ENCODE results near the gene LRP1-AS.
A peak's percentile ranks its signal among the peaks of the same experiment; 100 is the strongest.

Gene LRP1-AS

GRCh38 chr12:57112492-57113294 lies 34.7 kb downstream of the LRP1-AS start:
- TF ChIP-seq POLR2AphosphoS5 (IDR thresholded peaks at IDR 0.05; ENCODE audit: low read depth, low read length), result no peak
- no peak for TF ChIP-seq TAF1 (IDR thresholded peaks at IDR 0.05; ENCODE audit: borderline replicate concordance, insufficient read depth, low read length)
- no peak for TF ChIP-seq SIN3A (IDR thresholded peaks at IDR 0.05; ENCODE audit: borderline replicate concordance, insufficient read depth, low read length)
- no peak for TF ChIP-seq REST (IDR thresholded peaks at IDR 0.05; ENCODE audit: insufficient read depth in 1 of 2, low read depth in 2 of 2, low read length in 2 of 2)
- TF ChIP-seq FOXP2 (optimal IDR thresholded peaks at IDR 0.05; ENCODE audit: borderline replicate concordance, extremely low read depth, extremely low read length, insufficient read depth), result no peak

DNA sequence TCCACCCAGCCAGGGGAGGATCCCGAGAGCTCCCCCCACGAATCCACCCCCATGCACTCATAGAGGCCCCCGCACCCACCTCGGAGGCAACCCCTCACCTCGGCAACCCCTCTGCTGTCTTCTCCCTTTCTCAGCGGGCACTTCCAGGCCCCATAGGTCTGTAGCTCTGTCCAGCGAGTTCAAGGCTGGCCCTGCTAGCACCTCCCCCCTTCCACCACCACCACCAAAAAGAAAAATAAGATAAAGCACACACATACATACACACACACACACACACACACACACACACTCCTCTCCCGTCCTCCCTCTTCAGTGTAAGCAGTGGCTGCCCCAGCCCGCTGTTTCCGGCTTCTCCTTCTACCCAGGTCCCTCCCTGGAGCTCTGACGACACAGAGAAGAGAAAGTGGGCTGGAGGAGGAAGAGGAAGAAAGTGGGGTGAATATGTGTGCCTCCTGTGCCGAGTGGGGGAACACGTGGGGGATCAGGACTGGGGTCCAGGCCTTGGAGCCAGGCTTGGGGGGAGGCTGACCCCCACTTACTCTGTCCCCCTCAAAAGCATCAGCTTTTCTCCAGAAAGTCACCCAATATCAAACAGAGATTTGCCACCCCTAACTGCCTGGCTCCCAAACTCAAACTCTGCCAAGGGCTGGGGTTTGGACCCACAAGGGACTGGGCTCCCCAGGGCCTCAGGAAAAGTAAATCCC lies 36.2 kb downstream of the LRP1-AS start, which contains the start of gene STAT6:
Gene STAT6, minus strand, starts transcription at position 332 of the 704 bp plus-strand sequence. CDS start 3,084 bp downstream, outside the sequence.
- TF ChIP-seq FOXP2 (optimal IDR thresholded peaks at IDR 0.05; ENCODE audit: borderline replicate concordance, extremely low read depth, extremely low read length, insufficient read depth), result peak; percentile 36
- peak; percentile 65 for TF ChIP-seq POLR2AphosphoS5 (IDR thresholded peaks at IDR 0.05; ENCODE audit: low read depth, low read length)
- no peak for TF ChIP-seq TAF1 (IDR thresholded peaks at IDR 0.05; ENCODE audit: borderline replicate concordance, insufficient read depth, low read length)
- peak in 1 of 2 experiments; percentile 70; a peak in 2 of 4 replicates for TF ChIP-seq REST (IDR thresholded peaks at IDR 0.05; ENCODE audit: insufficient read depth in 1 of 2, low read depth in 2 of 2, low read length in 2 of 2)
- no peak for TF ChIP-seq SIN3A (IDR thresholded peaks at IDR 0.05; ENCODE audit: borderline replicate concordance, insufficient read depth, low read length)

GRCh38 chr12:57110104-57111030 lies 37.1 kb downstream of the LRP1-AS start:
- TF ChIP-seq SIN3A (IDR thresholded peaks at IDR 0.05; ENCODE audit: borderline replicate concordance, insufficient read depth, low read length) (no peak), POLR2AphosphoS5 (IDR thresholded peaks at IDR 0.05; ENCODE audit: low read depth, low read length) (peak; percentile 55; the same call in 1 of the 2 replicates), TAF1 (IDR thresholded peaks at IDR 0.05; ENCODE audit: borderline replicate concordance, insufficient read depth, low read length) (0 out of 2 replicates have a peak, but pooled peaks have one; percentile 27), REST (IDR thresholded peaks at IDR 0.05; ENCODE audit: insufficient read depth in 1 of 2, low read depth in 2 of 2, low read length in 2 of 2) (no peak), FOXP2 (optimal IDR thresholded peaks at IDR 0.05; ENCODE audit: borderline replicate concordance, extremely low read depth, extremely low read length, insufficient read depth) (no peak)

GRCh38 chr12:57109207-57110103 lies 38.0 kb downstream of the LRP1-AS start:
- TF ChIP-seq SIN3A (IDR thresholded peaks at IDR 0.05; ENCODE audit: borderline replicate concordance, insufficient read depth, low read length), result no peak
- no peak for TF ChIP-seq FOXP2 (optimal IDR thresholded peaks at IDR 0.05; ENCODE audit: borderline replicate concordance, extremely low read depth, extremely low read length, insufficient read depth)
- no peak for TF ChIP-seq TAF1 (IDR thresholded peaks at IDR 0.05; ENCODE audit: borderline replicate concordance, insufficient read depth, low read length)
- TF ChIP-seq REST (IDR thresholded peaks at IDR 0.05; ENCODE audit: insufficient read depth in 1 of 2, low read depth in 2 of 2, low read length in 2 of 2), result no peak
- TF ChIP-seq POLR2AphosphoS5 (IDR thresholded peaks at IDR 0.05; ENCODE audit: low read depth, low read length), result no peak

All from PFSK-1 (cell line).